Vagina (tissue), 2 donors: ENCODE data around the gene TBC1D4. TPM values are rescaled to one million over a fixed set of nuclear protein-coding genes. Genes with fewer than 3 reads are reported as not detected.

Source experiments
- DNase-seq, 2 donors: peaks; one replicate each; pipeline ENCODE4 v3.0.0-alpha.2; 2017; ENCODE audit errors: extremely low spot score in 2 of 2
- H3K27ac ChIP-seq: fragments of 200-600 bp; sonication (generic); one replicate; pipeline ENCODE4 v1.5.1; 2019
- H3K27me3 ChIP-seq: fragments of 200-600 bp; sonication (generic); one replicate; pipeline ENCODE4 v1.5.1; 2019
- H3K36me3 ChIP-seq, 2 donors: fragments of 200-600 bp; sonication (generic); one replicate each; pipeline ENCODE4 v1.5.1; 2017 to 2019
- H3K4me1 ChIP-seq: fragments of 200-600 bp; sonication (generic); one replicate; pipeline ENCODE4 v1.5.1; 2019
- H3K4me3 ChIP-seq, 2 donors: fragments of 200-600 bp; sonication (generic); 1 replicate in 1 of 2; 2 replicates in 1 of 2; pipeline ENCODE4 v1.5.1; 2016 to 2019
- H3K9me3 ChIP-seq: fragments of 200-600 bp; sonication (generic); one replicate; pipeline ENCODE4 v1.5.1; 2019
- CTCF ChIP-seq, 3 experiments: fragments of 450-650 bp in 2 of 3; fragments of 200-600 bp in 1 of 3; sonication (generic) in 1 of 3; IDR thresholded peaks; one replicate each; pipeline ENCODE4 v1.5.1; 2017 to 2019; ENCODE audit warnings: antibody characterized with exemption in 3 of 3, mild to moderate bottlenecking in 2 of 3, moderate library complexity in 2 of 3
- POLR2A ChIP-seq, 2 donors: fragments of 450-650 bp; IDR thresholded peaks; one replicate each; pipeline ENCODE4 v1.6.1; 2017; ENCODE audit warnings: antibody characterized with exemption in 2 of 2, mild to moderate bottlenecking in 2 of 2, moderate library complexity in 2 of 2
- POLR2AphosphoS5 ChIP-seq, 2 donors: sonication (generic); formaldehyde crosslinking; IDR thresholded peaks; one replicate each; pipeline ENCODE4 v1.9.0; 2017; ENCODE audit warnings: antibody characterized with exemption in 2 of 2, mild to moderate bottlenecking in 2 of 2, low read depth in 1 of 2; ENCODE audit not compliant: insufficient read depth in 1 of 2
- intact Hi-C: fragments of 100-400 bp; cut with DNase I; formaldehyde crosslinking; loops from one replicate; pipeline ENCODE4 v1.15.1; 2023
- total RNA-seq: library from RNA; depleted of rRNA; stranded (reverse); fragments of >200 nt; gene quantifications from one replicate; pipeline ENCODE4 v1.2.3, GENCODE V29; 2016

TBC1D4 gene
- total RNA-seq, 1 donor from 2014 or later = 25.0 TPM

- no peak for DNase-seq
- Histone ChIP-seq H3K9me3 (no peaks in the 10 kb centered on the region), H3K4me3 (no peak overlapping the region), H3K4me1 (no peaks in the 10 kb centered on the region), H3K27ac (no peak overlapping the region), H3K36me3 (no peaks in the 10 kb centered on the region), H3K27me3 (no peaks in the 10 kb centered on the region)
- intact Hi-C loops = no loop called here
- TF ChIP-seq POLR2A (IDR thresholded peaks at IDR 0.05) = no peak
- no peak for TF ChIP-seq POLR2AphosphoS5 (IDR thresholded peaks at IDR 0.05; ENCODE audit: insufficient read depth in 1 of 2, low read depth in 1 of 2)
Measured at GRCh38 chr13:75384879-75385707, 96.9 kb downstream of the TBC1D4 start.

GRCh38 chr13:75383064-75383715 is 98.8 kb downstream of the TBC1D4 start:
- Histone ChIP-seq H3K4me3 (no peak overlapping the region), H3K27me3 (no peaks in the 10 kb centered on the region), H3K36me3 (no peaks in the 10 kb centered on the region), H3K9me3 (no peaks in the 10 kb centered on the region), H3K4me1 (no peaks in the 10 kb centered on the region), H3K27ac (no peak overlapping the region)
- TF ChIP-seq POLR2A (IDR thresholded peaks at IDR 0.05) (no peak), POLR2AphosphoS5 (IDR thresholded peaks at IDR 0.05; ENCODE audit: insufficient read depth in 1 of 2, low read depth in 1 of 2) (no peak), CTCF (IDR thresholded peaks at IDR 0.05) (no peak)
- no peak for DNase-seq
- intact Hi-C loops = no loop called here

DNA sequence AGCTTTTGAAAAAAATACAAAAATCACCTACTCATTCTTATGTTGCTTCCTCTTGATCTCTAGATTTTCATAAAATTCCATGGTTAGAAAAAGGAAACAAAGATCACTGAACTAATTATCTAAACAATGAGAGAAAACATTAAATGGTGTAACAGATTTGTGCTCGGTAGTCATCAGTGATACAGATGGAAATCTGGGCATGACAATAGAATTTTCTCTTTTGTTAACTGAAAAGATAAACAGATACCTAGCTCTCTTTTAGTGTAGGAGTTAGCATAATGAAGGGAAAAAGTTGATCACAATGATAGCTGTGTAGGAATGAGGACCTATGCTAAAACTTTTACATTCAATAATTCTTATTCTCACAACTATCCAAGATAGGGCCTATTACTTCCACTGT is 103.7 kb downstream of the TBC1D4 start:
- Histone ChIP-seq H3K27ac (no peak overlapping the region), H3K36me3 (no peaks in the 10 kb centered on the region), H3K4me1 (no peaks in the 10 kb centered on the region), H3K27me3 (no peaks in the 10 kb centered on the region), H3K4me3 (no peak overlapping the region), H3K9me3 (no peaks in the 10 kb centered on the region)
- intact Hi-C loops = no loop called here
- TF ChIP-seq POLR2A (IDR thresholded peaks at IDR 0.05) (no peak), CTCF (IDR thresholded peaks at IDR 0.05) (no peak), POLR2AphosphoS5 (IDR thresholded peaks at IDR 0.05; ENCODE audit: insufficient read depth in 1 of 2, low read depth in 1 of 2) (no peak)
- no peak for DNase-seq

DNA sequence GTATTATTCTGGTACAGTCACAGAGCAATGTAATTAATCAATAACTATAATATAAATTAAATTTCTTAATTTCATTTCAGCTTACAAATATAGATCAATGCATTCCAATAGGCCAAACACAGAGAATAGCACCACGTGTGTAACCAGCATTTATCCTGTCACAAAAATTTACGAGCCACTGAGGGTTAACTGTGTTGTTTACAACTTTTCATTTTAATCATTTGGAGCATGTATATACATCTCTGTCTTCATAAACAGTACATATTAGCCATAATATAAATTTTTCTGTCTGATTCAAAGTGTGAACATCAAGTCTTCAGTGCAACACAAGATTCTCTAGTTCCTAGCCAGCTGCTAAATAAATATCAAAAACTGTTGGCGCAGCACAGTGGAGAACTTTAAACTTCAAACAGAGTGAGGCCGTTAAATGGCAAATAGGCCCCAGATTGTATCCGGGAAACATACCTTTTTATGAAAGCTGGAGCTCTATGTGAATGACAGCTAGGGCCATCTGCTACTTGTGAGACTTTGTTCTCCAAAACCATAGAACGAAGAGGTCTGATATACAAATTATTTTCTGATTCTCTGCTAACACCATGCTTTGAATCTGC is 105.1 kb downstream of the TBC1D4 start:
- no peaks in the 10 kb centered on the region for H3K27me3 ChIP-seq
- TF ChIP-seq POLR2A (IDR thresholded peaks at IDR 0.05) (no peak), POLR2AphosphoS5 (IDR thresholded peaks at IDR 0.05; ENCODE audit: insufficient read depth in 1 of 2, low read depth in 1 of 2) (no peak)
- no peak overlapping the region for H3K27ac ChIP-seq
- H3K4me3 ChIP-seq = no peak overlapping the region
- no peak for DNase-seq
- H3K4me1 ChIP-seq = no peaks in the 10 kb centered on the region
- H3K36me3 ChIP-seq = no peaks in the 10 kb centered on the region
- no peaks in the 10 kb centered on the region for H3K9me3 ChIP-seq
- intact Hi-C loops = no loop called here

GRCh38 chr13:75375329-75375728 is 106.6 kb downstream of the TBC1D4 start:
- no peaks in the 10 kb centered on the region for H3K4me1 ChIP-seq
- DNase-seq = no peak
- TF ChIP-seq CTCF (IDR thresholded peaks at IDR 0.05) (no peak), POLR2AphosphoS5 (IDR thresholded peaks at IDR 0.05; ENCODE audit: insufficient read depth in 1 of 2, low read depth in 1 of 2) (no peak), POLR2A (IDR thresholded peaks at IDR 0.05) (no peak)
- H3K27ac ChIP-seq = no peak overlapping the region
- no peaks in the 10 kb centered on the region for H3K27me3 ChIP-seq
- no peaks in the 10 kb centered on the region for H3K36me3 ChIP-seq
- H3K9me3 ChIP-seq = no peaks in the 10 kb centered on the region
- intact Hi-C loops = no loop called here
- no peak overlapping the region for H3K4me3 ChIP-seq
